Activated T-helper 1 cell treated with anti-CD3 and anti-CD28 coated beads, Interleukin-2, amount 50 U/mL, for 16 hours (primary cell): ENCODE results near the gene FOSL2.

Experiments
- DNase-seq, 2 donors: peaks; one replicate each; pipeline ENCODE4 v3.0.0-alpha.2; 2020; ENCODE audit warnings: low read depth in 1 of 2, low spot score in 1 of 2

Gene FOSL2

GRCh38 chr2:28430377-28430765 is 37.7 kb downstream of the FOSL2 start:
- no peak for DNase-seq

- no peak for DNase-seq
These were observed 38.2 kb downstream of the FOSL2 start for GRCh38 chr2:28430788-28431418.

- no peak for DNase-seq
These were observed 39.1 kb downstream of the FOSL2 start for GRCh38 chr2:28431741-28432140.

- no peak for DNase-seq
These were observed 39.7 kb downstream of the FOSL2 start for GRCh38 chr2:28432362-28432761.

- no peak for DNase-seq
These were observed 40.6 kb downstream of the FOSL2 start for GRCh38 chr2:28433215-28433614.

GRCh38 chr2:28433935-28434599 is 41.4 kb downstream of the FOSL2 start:
- no peak for DNase-seq

- no peak for DNase-seq
These were observed 41.9 kb downstream of the FOSL2 start for GRCh38 chr2:28434600-28434989.

GRCh38 chr2:28435241-28435640 is 42.6 kb downstream of the FOSL2 start:
- no peak for DNase-seq

- no peak for DNase-seq
These were observed 43.2 kb downstream of the FOSL2 start for GRCh38 chr2:28435814-28436351.

- no peak for DNase-seq
These were observed 43.9 kb downstream of the FOSL2 start for GRCh38 chr2:28436525-28437051.

- DNase-seq, result no peak
These were observed 44.6 kb downstream of the FOSL2 start for GRCh38 chr2:28437149-28437835.

- DNase-seq, result no peak
These were observed 45.3 kb downstream of the FOSL2 start for GRCh38 chr2:28437918-28438317.

GRCh38 chr2:28438532-28439063 is 45.9 kb downstream of the FOSL2 start:
- DNase-seq, result no peak

GRCh38 chr2:28439127-28439526 is 46.5 kb downstream of the FOSL2 start:
- no peak for DNase-seq

- no peak for DNase-seq
These were observed 47.1 kb downstream of the FOSL2 start for GRCh38 chr2:28439763-28440162.

- no peak for DNase-seq
These were observed 49.7 kb downstream of the FOSL2 start for GRCh38 chr2:28442328-28442727.

- no peak for DNase-seq
These were observed 52.3 kb downstream of the FOSL2 start for GRCh38 chr2:28444956-28445355.

- peak in 1 of 2 donors; percentile 26 for DNase-seq
These were observed 53.0 kb downstream of the FOSL2 start for GRCh38 chr2:28445448-28446258.

GRCh38 chr2:28446531-28446930 is 53.9 kb downstream of the FOSL2 start:
- no peak for DNase-seq

- DNase-seq, result no peak
These were observed 54.4 kb downstream of the FOSL2 start for GRCh38 chr2:28447086-28447485.
